Panc1 (cell line): ENCODE measurements around the gene AGPAT4. TPM values are rescaled to one million over a fixed set of nuclear protein-coding genes. Genes with fewer than 3 reads are reported as not detected.

Source experiments
- ATAC-seq: fragments of 200-7000 bp; cut with Tn5 transposase; 2 replicates; pipeline ENCODE4 v1.9.1; 2020; ENCODE audit warnings: mild to moderate bottlenecking, moderate library complexity
- BruUV-seq: library from RNA; stranded (reverse); fragments of 400-500 nt; replicated peaks from 2 replicates; lab custom pipeline; 2021; lab: Mats Ljungman, UMichigan
- CTCF ChIA-PET: fragments of 300-600 bp; sonication (Branson Sonifier 250); formaldehyde crosslinking; loops from one replicate; lab custom pipeline; 2022; ENCODE audit warnings: antibody characterized with exemption; lab: Charles Lee
- POLR2A ChIA-PET: fragments of 300-600 bp; sonication (Branson Sonifier 250); formaldehyde crosslinking; loops from one replicate; lab custom pipeline; 2022; ENCODE audit warnings: antibody characterized with exemption; lab: Charles Lee
- DNase-seq: peaks from one replicate; pipeline ENCODE4 v3.0.0-alpha.2; 2010; ENCODE audit warnings: low read depth, low spot score
- H3K27ac ChIP-seq: 2 replicates; pipeline ENCODE4 v1.5.1; 2011; ENCODE audit warnings: mild to moderate bottlenecking, low read length, inconsistent platforms
- H3K27me3 ChIP-seq: fragments of 200-500 bp; sonication (Bioruptor generic); 2 replicates; pipeline ENCODE4 v1.6.0; 2014; ENCODE audit warnings: low read length, inconsistent platforms; ENCODE audit not compliant: control insufficient read depth, insufficient read depth
- H3K36me3 ChIP-seq: fragments of 200-500 bp; sonication (Bioruptor generic); 2 replicates; pipeline ENCODE4 v1.5.1; 2014; ENCODE audit warnings: inconsistent platforms, mild to moderate bottlenecking, low read length, moderate library complexity; ENCODE audit not compliant: control insufficient read depth, insufficient read depth
- H3K4me1 ChIP-seq: 2 replicates; pipeline ENCODE4 v1.5.1; 2011; ENCODE audit warnings: inconsistent platforms, mild to moderate bottlenecking, low read length, moderate library complexity; ENCODE audit not compliant: control insufficient read depth, insufficient read depth
- H3K4me3 ChIP-seq, 2 experiments: 2 replicates each; pipeline ENCODE4 v1.5.1; 2011 to 2012; ENCODE audit warnings: low read depth in 2 of 2, low read length in 2 of 2, mild to moderate bottlenecking in 2 of 2, inconsistent platforms in 1 of 2, moderate library complexity in 1 of 2
- H3K9me3 ChIP-seq: fragments of 200-500 bp; sonication (Bioruptor generic); 2 replicates; pipeline ENCODE4 v1.5.1; 2014; ENCODE audit warnings: low read depth, mild to moderate bottlenecking, inconsistent platforms, low read length, moderate library complexity; ENCODE audit not compliant: control insufficient read depth, insufficient read depth
- POLR2AphosphoS5 ChIP-seq: IDR thresholded peaks from 2 replicates; pipeline ENCODE4 v1.6.1; 2012; ENCODE audit warnings: mild to moderate bottlenecking, low read depth, low read length, moderate library complexity
- REST ChIP-seq, 2 experiments: IDR thresholded peaks; 2 replicates each; pipeline ENCODE4 v1.6.1; 2011 to 2012; ENCODE audit warnings: low read depth in 2 of 2, control low read depth in 1 of 2, low read length in 1 of 2, mild to moderate bottlenecking in 1 of 2, moderate library complexity in 1 of 2; ENCODE audit not compliant: insufficient read depth in 1 of 2
- SIN3A ChIP-seq: IDR thresholded peaks from 2 replicates; pipeline ENCODE4 v1.6.1; 2012; ENCODE audit warnings: low read depth, mild to moderate bottlenecking, low read length, moderate library complexity, borderline replicate concordance; ENCODE audit not compliant: insufficient read depth
- TCF7L2 ChIP-seq: IDR thresholded peaks from 2 replicates; pipeline ENCODE4 v1.6.1; 2011; ENCODE audit warnings: mild to moderate bottlenecking, low read depth, low read length, inconsistent platforms
- in situ Hi-C: cut with HindIII; loops from 2 replicates; pipeline ENCODE4 v1.10.0; 2016; ENCODE audit warnings: low sequenced_read_pairs, low pct_unique_long_range_greater_than_20kb
- intact Hi-C: fragments of 100-400 bp; cut with micrococcal nuclease; formaldehyde crosslinking; loops from one replicate; pipeline ENCODE4 v1.10.0; 2022; ENCODE audit not compliant: unreplicated experiment
- total RNA-seq: library from RNA; stranded (reverse); gene quantifications from one replicate; pipeline ENCODE4 v1.2.1, GENCODE V29; 2021; ENCODE audit not compliant: unreplicated experiment
- TF ChIP-seq, protein P1 (sequence below): fragments of 450-650 bp; IDR thresholded peaks from 2 replicates; pipeline ENCODE4 v1.5.1; 2017; ENCODE audit warnings: mild to moderate bottlenecking

Gene AGPAT4
- total RNA-seq, 1 experiment from 2014 or later: 12.9 TPM

GRCh38 chr6:161303628-161304340 is 29.9 kb upstream of the AGPAT4 start:
- TF ChIP-seq, protein P1, sequence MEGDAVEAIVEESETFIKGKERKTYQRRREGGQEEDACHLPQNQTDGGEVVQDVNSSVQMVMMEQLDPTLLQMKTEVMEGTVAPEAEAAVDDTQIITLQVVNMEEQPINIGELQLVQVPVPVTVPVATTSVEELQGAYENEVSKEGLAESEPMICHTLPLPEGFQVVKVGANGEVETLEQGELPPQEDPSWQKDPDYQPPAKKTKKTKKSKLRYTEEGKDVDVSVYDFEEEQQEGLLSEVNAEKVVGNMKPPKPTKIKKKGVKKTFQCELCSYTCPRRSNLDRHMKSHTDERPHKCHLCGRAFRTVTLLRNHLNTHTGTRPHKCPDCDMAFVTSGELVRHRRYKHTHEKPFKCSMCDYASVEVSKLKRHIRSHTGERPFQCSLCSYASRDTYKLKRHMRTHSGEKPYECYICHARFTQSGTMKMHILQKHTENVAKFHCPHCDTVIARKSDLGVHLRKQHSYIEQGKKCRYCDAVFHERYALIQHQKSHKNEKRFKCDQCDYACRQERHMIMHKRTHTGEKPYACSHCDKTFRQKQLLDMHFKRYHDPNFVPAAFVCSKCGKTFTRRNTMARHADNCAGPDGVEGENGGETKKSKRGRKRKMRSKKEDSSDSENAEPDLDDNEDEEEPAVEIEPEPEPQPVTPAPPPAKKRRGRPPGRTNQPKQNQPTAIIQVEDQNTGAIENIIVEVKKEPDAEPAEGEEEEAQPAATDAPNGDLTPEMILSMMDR: no peak
- no peak for TF ChIP-seq REST (IDR thresholded peaks at IDR 0.05; ENCODE audit: insufficient read depth in 1 of 2, low read depth in 2 of 2, low read length in 1 of 2)
- Histone ChIP-seq H3K27ac (no peak overlapping the region), H3K9me3 (no peaks in the 10 kb centered on the region), H3K36me3 (no peaks in the 10 kb centered on the region), H3K4me3 (no peak overlapping the region), H3K27me3 (no peaks in the 10 kb centered on the region), H3K4me1 (no peaks in the 10 kb centered on the region)
- no peak for DNase-seq
- no TSS peak for BruUV-seq
- intact Hi-C loops: no loop called here
- in situ Hi-C loops: no loop called here
- ChIA-PET CTCF (no interaction called here), POLR2A (no interaction called here)
- 0 out of 2 replicates have a peak, but pooled peaks have one; percentile 26 for ATAC-seq

GRCh38 chr6:161302949-161303348 is 29.1 kb upstream of the AGPAT4 start:
- POLR2A ChIA-PET: no interaction called here
- Histone ChIP-seq H3K27me3 (no peaks in the 10 kb centered on the region), H3K9me3 (no peaks in the 10 kb centered on the region), H3K4me3 (no peak overlapping the region), H3K36me3 (no peaks in the 10 kb centered on the region), H3K4me1 (no peaks in the 10 kb centered on the region), H3K27ac (no peak overlapping the region)
- CTCF ChIA-PET: no interaction called here
- BruUV-seq: no TSS peak
- no peak for DNase-seq
- TF ChIP-seq, protein P1: no peak
- no peak for TF ChIP-seq POLR2AphosphoS5
- TF ChIP-seq SIN3A: no peak
- no peak for TF ChIP-seq TCF7L2
- no peak for TF ChIP-seq REST (IDR thresholded peaks at IDR 0.05; ENCODE audit: insufficient read depth in 1 of 2, low read depth in 2 of 2, low read length in 1 of 2)
- intact Hi-C loops (no loop called here), in situ Hi-C loops (no loop called here)
- no peak for ATAC-seq
